ENCODE data around the gene GPR180.
A peak's percentile ranks its signal among the peaks of the same experiment; 100 is the strongest.

The GPR180 gene

DNA sequence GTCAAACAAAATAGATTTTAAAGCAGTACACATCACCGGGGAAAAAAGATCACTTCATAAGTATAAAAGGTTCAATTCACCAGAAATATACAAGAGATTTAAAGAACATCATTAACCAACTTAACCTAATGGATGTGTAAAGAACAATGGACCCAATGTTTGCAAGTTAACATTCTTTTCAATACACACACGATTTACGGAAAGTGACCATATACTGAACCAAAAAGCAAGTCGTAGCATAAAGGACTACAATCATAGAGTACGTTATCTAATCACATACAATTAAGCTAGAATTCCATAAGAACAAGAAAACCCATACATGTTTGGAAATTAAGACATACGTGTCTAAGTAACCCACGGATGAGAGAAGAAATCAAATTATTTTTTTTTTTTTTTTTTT is 15.3 kb upstream of the GPR180 start:
- Mint-ChIP-seq H3K4me1 (no peaks in the 10 kb centered on the region), H3K27ac (no peak overlapping the region), H3K27me3 (ENCODE audit: low read depth, poor library complexity) (peaks cover 3% of the 10 kb centered on the region), H3K4me3 (no peak overlapping the region), H3K36me3 (ENCODE audit: low read depth) (peaks cover 84% of the 10 kb centered on the region), H3K9me3 (peaks cover 21% of the 10 kb centered on the region)
- DNase-seq: no peak
- TF ChIP-seq, protein P1, sequence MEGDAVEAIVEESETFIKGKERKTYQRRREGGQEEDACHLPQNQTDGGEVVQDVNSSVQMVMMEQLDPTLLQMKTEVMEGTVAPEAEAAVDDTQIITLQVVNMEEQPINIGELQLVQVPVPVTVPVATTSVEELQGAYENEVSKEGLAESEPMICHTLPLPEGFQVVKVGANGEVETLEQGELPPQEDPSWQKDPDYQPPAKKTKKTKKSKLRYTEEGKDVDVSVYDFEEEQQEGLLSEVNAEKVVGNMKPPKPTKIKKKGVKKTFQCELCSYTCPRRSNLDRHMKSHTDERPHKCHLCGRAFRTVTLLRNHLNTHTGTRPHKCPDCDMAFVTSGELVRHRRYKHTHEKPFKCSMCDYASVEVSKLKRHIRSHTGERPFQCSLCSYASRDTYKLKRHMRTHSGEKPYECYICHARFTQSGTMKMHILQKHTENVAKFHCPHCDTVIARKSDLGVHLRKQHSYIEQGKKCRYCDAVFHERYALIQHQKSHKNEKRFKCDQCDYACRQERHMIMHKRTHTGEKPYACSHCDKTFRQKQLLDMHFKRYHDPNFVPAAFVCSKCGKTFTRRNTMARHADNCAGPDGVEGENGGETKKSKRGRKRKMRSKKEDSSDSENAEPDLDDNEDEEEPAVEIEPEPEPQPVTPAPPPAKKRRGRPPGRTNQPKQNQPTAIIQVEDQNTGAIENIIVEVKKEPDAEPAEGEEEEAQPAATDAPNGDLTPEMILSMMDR (IDR thresholded peaks at IDR 0.05): no peak

- DNase-seq: no peak
- Mint-ChIP-seq H3K4me3 (no peak overlapping the region), H3K36me3 (ENCODE audit: low read depth) (peaks cover 77% of the 10 kb centered on the region), H3K9me3 (peaks cover 15% of the 10 kb centered on the region), H3K27me3 (ENCODE audit: low read depth, poor library complexity) (peaks cover 3% of the 10 kb centered on the region), H3K27ac (no peak overlapping the region), H3K4me1 (no peaks in the 10 kb centered on the region)
- TF ChIP-seq, protein P1 (IDR thresholded peaks at IDR 0.05): no peak
These were observed 13.1 kb upstream of the GPR180 start for GRCh38 chr13:94588541-94588940.

GRCh38 chr13:94590744-94591143 is 10.9 kb upstream of the GPR180 start:
- Mint-ChIP-seq H3K36me3 (ENCODE audit: low read depth) (peaks cover 56% of the 10 kb centered on the region), H3K9me3 (peaks cover 4% of the 10 kb centered on the region), H3K27me3 (ENCODE audit: low read depth, poor library complexity) (peaks cover under 1% of the 10 kb centered on the region), H3K4me1 (peaks cover 18% of the 10 kb centered on the region), H3K27ac (no peak overlapping the region), H3K4me3 (no peak overlapping the region)
- TF ChIP-seq, protein P1 (IDR thresholded peaks at IDR 0.05): no peak
- no peak for DNase-seq

DNA sequence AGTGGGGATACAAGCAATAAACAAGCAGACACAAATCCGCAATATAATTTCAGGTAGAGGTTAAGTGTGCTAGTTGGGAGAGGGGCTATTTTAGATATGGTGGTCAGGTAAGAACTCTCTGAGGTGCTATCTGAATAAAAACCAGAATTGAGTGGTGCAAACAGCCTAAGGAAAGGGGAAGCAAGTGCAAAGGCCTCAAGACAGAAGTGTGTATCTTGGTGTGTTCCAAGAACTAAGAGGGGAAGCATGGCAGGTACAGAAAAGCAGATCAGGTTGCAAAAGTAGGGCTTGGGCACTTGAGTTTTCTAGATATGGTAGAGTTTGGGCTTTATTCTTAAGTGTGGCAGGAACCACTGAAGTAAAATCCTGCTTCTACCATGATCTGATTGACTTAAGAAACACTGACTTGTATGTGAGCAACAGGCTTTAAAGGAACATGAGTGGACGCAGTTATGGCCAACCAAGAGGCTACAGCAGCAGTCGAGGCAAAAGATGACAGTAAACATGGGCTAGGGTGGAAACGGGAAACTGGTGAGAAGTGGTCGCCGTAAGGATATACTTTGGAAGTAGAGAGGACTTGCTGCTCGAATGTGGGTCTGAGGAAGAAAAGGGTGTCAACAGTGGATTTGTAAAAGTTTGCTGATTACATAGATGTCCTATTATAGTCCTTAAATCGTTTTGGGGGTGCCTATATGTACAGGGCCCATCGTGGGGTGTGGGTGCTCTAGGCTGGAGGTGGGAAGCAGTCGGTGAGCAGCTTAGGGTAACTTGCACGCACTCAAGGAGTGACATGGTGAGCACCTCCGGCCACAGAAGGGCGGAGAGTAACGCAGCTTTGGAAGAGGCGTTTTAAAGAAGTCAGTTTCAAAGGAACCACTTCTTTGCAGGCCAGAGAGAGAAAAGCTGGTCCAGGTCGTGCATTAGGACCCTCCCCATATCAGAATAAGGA is 6.4 kb upstream of the GPR180 start:
- peaks cover 12% of the 10 kb centered on the region for H3K9me3 Mint-ChIP-seq

GRCh38 chr13:94595950-94596574 is 5.6 kb upstream of the GPR180 start, which contains the start of gene TGDS:
TGDS (minus strand) TSS chr13:94596152; CDS start chr13:94596136, 16 bp downstream.
- Mint-ChIP-seq H3K36me3 (ENCODE audit: low read depth) (peaks cover 18% of the 10 kb centered on the region), H3K4me1 (peaks cover 27% of the 10 kb centered on the region), H3K4me3 (peak within 1 kb of the TSS; percentile 95), H3K27me3 (ENCODE audit: low read depth, poor library complexity) (peaks cover 4% of the 10 kb centered on the region), H3K9me3 (peaks cover 20% of the 10 kb centered on the region), H3K27ac (peak within 1 kb of the TSS; percentile 88)
- DNase-seq: peak; percentile 85
- TF ChIP-seq, protein P1 (IDR thresholded peaks at IDR 0.05): no peak

More for the DNA sequence above, 6.4 kb upstream of the GPR180 start:
- peak; percentile 10 for DNase-seq
- Mint-ChIP-seq H3K27ac (peak overlapping the region; percentile 88), H3K4me1 (peaks cover 27% of the 10 kb centered on the region), H3K27me3 (ENCODE audit: low read depth, poor library complexity) (peaks cover 4% of the 10 kb centered on the region), H3K4me3 (peak overlapping the region; percentile 95), H3K36me3 (ENCODE audit: low read depth) (peaks cover 16% of the 10 kb centered on the region)
- TF ChIP-seq, protein P1 (IDR thresholded peaks at IDR 0.05): no peak
